ENCODE measurements around the gene RBL1.
"Not testable (repeated sequence)": the region's sequence is repeated elsewhere in the genome, so short reads cannot be mapped to it uniquely, and the experiment has no call there.

The RBL1 gene

DNA sequence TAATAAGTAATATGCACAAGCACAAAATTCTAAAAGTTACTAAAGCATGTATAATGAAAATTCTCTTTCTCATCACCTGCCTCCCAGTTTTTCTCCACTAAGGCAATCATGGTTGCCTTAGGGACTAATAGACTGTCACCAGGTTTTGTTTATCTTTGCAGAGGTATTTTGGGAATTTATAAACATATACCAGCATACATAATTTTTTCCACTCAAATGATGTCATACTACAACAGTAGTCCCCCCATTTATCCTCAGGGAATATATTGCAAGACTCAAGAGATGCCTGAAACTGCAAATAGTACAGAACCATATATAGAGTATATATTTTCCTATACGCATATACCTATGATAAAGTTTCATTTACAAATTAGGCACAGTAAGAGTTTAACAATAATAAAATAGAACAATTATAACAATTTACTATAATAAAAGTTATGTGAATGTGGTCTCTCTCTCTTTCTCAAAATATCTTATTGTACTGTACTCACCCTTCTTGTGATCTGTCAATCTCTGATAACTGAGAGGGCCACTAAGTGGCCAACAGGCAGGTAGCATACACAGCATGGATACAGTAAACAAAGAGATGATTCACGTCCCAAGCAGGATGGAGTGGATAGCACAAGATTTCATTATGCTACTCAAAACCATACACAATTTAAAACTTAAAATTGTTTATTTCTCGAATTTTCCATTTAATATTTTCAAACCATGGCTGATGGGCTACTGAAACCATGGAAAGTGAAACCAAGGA is 19.7 kb downstream of the RBL1 start:
- Histone ChIP-seq H3K36me3 (ENCODE audit: control insufficient read depth, insufficient read depth, low read length) (peaks cover 11% of the 10 kb centered on the region), H3K4me1 (ENCODE audit: control insufficient read depth, insufficient read depth, low read length) (no peaks in the 10 kb centered on the region), H3K9ac (ENCODE audit: low read depth, low read length) (no peak overlapping the region), H3K9me3 (ENCODE audit: control insufficient read depth, insufficient read depth, low read length) (0 out of 2 replicates have a peak, but pooled peaks cover 2% of the 10 kb centered on the region), H3K27ac (ENCODE audit: low read depth, low read length) (no peak overlapping the region), H3K27me3 (ENCODE audit: control insufficient read depth, insufficient read depth, low read length) (no peaks in the 10 kb centered on the region), H3K4me3 (ENCODE audit: low read depth, low read length) (no peak overlapping the region)

DNA sequence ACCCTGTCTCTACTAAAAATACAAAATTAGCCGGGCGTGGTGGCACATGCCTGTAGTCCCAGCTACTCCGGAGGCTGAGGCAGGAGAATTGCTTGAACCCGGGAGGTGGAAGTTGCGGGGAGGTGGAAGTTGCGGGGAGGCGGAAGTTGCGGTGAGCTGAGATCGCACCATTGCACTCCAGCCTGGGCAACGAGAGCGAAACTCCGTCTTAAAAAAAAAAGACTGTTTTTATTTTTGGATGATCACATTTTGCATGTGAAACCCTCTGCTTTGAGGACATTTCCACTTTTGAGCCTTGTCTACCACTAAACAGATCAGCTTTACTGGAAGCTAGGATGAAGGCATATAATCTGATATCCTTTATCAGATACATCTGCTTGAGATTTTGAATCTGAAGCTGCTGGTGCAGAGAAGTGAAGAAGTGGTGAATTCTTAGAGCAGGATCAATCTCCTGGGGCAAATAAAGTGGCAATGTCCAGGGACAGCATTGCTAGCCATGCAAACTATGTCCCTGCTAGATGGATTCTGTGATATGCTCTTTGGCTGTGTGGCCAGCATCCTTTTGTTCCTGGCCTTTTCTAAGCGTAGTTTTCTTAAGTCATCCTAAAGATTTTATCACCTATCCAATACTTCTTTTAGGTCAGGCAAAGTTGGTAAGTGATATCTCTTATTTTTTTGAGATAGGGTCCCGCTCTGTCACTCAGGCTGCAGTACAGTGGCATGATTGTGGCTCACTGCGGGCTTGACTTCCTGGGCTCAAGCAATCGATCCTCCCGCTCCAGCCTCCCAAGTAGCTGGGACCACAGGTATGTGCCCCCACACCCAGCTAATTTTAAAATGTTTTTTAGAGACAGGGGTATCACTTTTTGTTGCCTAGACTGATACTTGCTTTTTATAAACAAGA is 23.3 kb downstream of the RBL1 start:
- Histone ChIP-seq H3K4me3 (ENCODE audit: low read depth, low read length) (no peak overlapping the region), H3K4me1 (ENCODE audit: control insufficient read depth, insufficient read depth, low read length) (no peaks in the 10 kb centered on the region), H3K9me3 (ENCODE audit: control insufficient read depth, insufficient read depth, low read length) (0 out of 2 replicates have a peak, but pooled peaks cover 2% of the 10 kb centered on the region), H3K9ac (ENCODE audit: low read depth, low read length) (no peak overlapping the region), H3K27me3 (ENCODE audit: control insufficient read depth, insufficient read depth, low read length) (no peaks in the 10 kb centered on the region), H3K36me3 (ENCODE audit: control insufficient read depth, insufficient read depth, low read length) (0 out of 2 replicates have a peak, but pooled peaks cover 6% of the 10 kb centered on the region), H3K27ac (ENCODE audit: low read depth, low read length) (no peak overlapping the region)

DNA sequence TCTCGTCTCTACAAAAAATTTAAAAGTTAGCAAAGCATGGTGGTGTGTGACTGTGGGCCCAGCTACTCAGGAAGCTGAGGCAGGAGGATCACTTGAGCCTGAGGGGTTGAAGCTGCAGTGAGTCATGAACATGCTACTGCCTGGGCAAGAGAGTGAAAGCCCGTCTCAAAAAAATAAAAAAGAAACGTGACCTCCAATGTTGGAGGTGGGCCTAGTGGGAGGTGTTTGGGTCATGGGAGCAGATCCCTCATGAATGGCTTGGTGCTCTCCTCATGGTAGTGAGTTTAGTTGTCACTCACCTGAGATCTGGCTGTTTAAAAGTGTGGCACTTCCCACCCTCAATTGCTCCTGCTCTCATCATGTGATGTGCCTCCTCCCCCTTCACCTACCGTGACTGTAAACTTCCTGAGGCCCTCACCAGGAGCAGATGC is 24.3 kb downstream of the RBL1 start:
- no peak overlapping the region for H3K27ac ChIP-seq (ENCODE audit: low read depth, low read length)
- H3K4me3 ChIP-seq (ENCODE audit: low read depth, low read length) = no peak overlapping the region
- no peak overlapping the region for H3K9ac ChIP-seq (ENCODE audit: low read depth, low read length)
- no peaks in the 10 kb centered on the region for H3K27me3 ChIP-seq (ENCODE audit: control insufficient read depth, insufficient read depth, low read length)
- H3K9me3 ChIP-seq (ENCODE audit: control insufficient read depth, insufficient read depth, low read length) = 0 out of 2 replicates have a peak, but pooled peaks cover 2% of the 10 kb centered on the region
- H3K36me3 ChIP-seq (ENCODE audit: control insufficient read depth, insufficient read depth, low read length) = peaks cover 11% of the 10 kb centered on the region
- no peaks in the 10 kb centered on the region for H3K4me1 ChIP-seq (ENCODE audit: control insufficient read depth, insufficient read depth, low read length)

DNA sequence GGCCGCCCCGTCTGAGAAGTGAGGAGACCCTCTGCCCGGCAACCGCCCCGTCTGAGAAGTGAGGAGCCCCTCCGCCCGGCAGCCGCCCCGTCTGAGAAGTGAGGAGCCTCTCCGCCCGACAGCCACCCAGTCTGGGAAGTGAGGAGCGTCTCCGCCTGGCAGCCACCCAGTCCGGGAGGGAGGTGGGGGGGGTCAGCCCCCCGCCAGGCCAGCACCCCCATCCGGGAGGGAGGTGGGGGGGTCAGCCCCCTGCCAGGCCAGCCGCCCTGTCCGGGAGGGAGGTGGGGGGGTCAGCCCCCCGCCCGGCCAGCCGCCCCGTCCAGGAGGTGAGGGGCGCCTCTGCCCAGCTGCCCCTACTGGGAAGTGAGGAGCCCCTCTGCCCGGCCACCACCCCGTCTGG is 26.2 kb downstream of the RBL1 start:
- H3K27me3 ChIP-seq (ENCODE audit: control insufficient read depth, insufficient read depth, low read length); H3K9ac ChIP-seq (ENCODE audit: low read depth, low read length); H3K4me1 ChIP-seq (ENCODE audit: control insufficient read depth, insufficient read depth, low read length); H3K27ac ChIP-seq (ENCODE audit: low read depth, low read length); H3K4me3 ChIP-seq (ENCODE audit: low read depth, low read length); H3K9me3 ChIP-seq (ENCODE audit: control insufficient read depth, insufficient read depth, low read length): not testable (repeated sequence)
- H3K36me3 ChIP-seq (ENCODE audit: control insufficient read depth, insufficient read depth, low read length) = peaks cover 25% of the 10 kb centered on the region

DNA sequence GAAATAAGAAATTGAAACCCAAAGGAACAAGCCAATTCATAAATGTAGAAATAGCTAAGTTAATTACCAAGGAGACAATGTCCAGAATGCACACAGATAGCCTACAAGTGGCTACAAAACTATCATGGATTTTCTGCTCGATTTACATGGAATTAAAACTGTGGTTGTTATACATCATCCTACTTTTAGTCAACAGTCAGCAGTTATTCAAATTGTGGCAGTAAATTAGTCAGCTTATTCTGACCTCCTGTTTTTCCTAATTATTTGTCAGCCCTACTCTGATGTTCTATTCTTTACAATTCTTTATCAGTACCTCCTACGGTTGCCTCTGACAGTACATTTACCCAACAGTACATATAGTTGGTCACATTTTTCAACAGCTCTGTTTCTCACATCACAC is 29.6 kb downstream of the RBL1 start:
- Histone ChIP-seq H3K4me3 (ENCODE audit: low read depth, low read length) (no peak overlapping the region), H3K27me3 (ENCODE audit: control insufficient read depth, insufficient read depth, low read length) (no peaks in the 10 kb centered on the region), H3K27ac (ENCODE audit: low read depth, low read length) (no peak overlapping the region), H3K36me3 (ENCODE audit: control insufficient read depth, insufficient read depth, low read length) (peaks cover 34% of the 10 kb centered on the region), H3K9ac (ENCODE audit: low read depth, low read length) (no peak overlapping the region), H3K4me1 (ENCODE audit: control insufficient read depth, insufficient read depth, low read length) (no peaks in the 10 kb centered on the region), H3K9me3 (ENCODE audit: control insufficient read depth, insufficient read depth, low read length) (no peaks in the 10 kb centered on the region)

DNA sequence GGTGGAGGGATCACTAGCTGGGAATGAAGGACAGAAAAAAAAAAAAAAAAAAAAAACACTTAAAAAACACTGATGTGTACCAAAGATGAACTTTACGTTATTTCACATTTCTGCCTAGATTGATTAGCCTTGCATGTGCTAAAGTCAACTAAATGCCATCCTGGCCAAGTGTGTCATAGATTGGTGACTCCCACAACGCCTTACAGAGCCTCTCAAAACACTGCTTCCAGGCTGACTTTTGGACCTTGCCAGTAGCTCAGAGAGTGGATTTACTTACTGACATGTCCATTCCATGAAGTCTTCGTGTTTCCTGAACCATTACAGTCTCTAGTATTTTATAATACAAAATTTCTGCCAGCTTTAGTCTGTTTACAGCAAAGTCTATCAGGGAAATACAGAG is 40.5 kb downstream of the RBL1 start:
- Histone ChIP-seq H3K27ac (ENCODE audit: low read depth, low read length) (no peak overlapping the region), H3K9ac (ENCODE audit: low read depth, low read length) (no peak overlapping the region), H3K36me3 (ENCODE audit: control insufficient read depth, insufficient read depth, low read length) (peaks cover 72% of the 10 kb centered on the region), H3K9me3 (ENCODE audit: control insufficient read depth, insufficient read depth, low read length) (no peaks in the 10 kb centered on the region), H3K4me3 (ENCODE audit: low read depth, low read length) (no peak overlapping the region), H3K27me3 (ENCODE audit: control insufficient read depth, insufficient read depth, low read length) (no peaks in the 10 kb centered on the region), H3K4me1 (ENCODE audit: control insufficient read depth, insufficient read depth, low read length) (no peaks in the 10 kb centered on the region)

DNA sequence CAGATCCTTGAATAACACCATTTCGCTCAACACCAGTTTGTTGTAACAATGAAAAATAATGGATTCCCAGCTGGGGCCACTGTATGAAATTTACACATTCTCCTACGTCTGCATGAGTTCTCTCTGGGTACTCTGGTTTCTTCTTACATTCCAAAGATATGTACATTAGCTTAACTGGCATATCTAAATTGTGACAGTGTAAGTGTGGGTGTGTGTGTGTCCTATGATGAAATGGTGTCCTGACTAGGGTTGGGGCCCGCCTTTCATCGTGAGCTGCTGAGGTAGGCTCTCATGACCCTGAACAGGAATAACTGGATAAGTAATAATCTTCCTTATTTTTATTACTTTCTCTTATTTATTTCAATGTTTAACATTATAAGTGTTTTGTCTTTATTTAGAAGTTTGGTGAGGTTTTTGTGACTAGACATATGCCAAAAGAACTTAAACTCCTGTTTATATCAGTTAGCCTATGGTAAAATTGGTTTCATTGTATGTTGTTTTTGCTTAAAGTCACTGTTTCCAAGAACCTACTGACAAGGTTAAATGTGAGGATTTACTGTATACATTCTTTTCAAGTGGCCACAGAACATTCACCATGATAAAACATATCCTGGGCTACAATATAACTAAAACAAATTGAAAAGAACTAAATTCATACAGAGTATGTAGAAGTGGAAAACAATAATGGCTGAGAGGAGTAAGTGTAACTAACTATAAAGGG is 42.4 kb downstream of the RBL1 start:
- no peaks in the 10 kb centered on the region for H3K9me3 ChIP-seq (ENCODE audit: control insufficient read depth, insufficient read depth, low read length)
- H3K36me3 ChIP-seq (ENCODE audit: control insufficient read depth, insufficient read depth, low read length) = peaks cover 56% of the 10 kb centered on the region
- no peaks in the 10 kb centered on the region for H3K4me1 ChIP-seq (ENCODE audit: control insufficient read depth, insufficient read depth, low read length)
- no peak overlapping the region for H3K9ac ChIP-seq (ENCODE audit: low read depth, low read length)
- no peak overlapping the region for H3K4me3 ChIP-seq (ENCODE audit: low read depth, low read length)
- H3K27me3 ChIP-seq (ENCODE audit: control insufficient read depth, insufficient read depth, low read length) = no peaks in the 10 kb centered on the region
- no peak overlapping the region for H3K27ac ChIP-seq (ENCODE audit: low read depth, low read length)

DNA sequence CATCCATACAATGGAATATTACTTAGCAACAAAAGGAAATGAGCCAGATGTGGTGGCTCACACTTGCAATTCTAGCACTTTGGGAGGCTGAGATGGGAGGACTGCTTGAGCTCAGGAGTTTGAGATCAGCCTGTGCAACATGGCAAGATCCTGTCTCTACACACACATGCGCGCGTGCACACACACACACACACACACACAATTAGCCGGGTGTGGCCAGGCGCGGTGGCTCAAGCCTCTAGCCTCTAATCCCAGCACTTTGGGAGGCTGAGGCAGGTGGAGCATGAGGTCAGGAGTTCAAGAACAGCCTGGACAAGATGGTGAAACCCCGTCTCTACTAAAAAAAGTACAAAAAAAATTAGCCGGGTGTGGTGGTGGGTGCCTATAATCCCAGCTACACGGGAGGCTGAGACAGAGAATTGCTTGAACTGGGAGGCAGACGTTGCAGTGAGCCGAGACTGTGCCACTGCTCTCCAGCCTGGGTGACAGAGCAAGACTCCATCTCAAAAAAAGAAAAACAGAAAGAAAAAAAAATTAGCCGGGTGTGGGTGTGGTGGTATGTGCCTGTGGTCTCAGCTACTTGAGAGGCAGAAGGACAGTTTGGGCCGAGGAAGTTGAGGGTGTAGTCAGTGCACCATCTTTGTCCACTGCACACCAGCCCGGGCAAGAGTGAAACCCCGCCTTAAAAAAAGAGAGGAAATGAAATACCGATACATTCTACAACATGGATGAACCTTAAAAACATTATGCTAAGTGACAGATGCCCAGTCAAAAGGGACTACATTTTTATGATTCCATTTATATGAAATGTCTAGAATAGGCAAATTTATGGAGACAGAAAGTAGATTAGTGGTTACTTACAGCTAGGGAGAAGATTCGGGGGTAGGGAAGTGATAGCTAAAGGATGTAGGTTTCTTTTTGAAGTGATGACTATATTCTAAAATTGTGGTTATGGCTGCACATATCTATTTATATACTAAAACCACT is 52.5 kb downstream of the RBL1 start:
- Histone ChIP-seq H3K4me3 (ENCODE audit: low read depth, low read length) (no peak overlapping the region), H3K9me3 (ENCODE audit: control insufficient read depth, insufficient read depth, low read length) (no peaks in the 10 kb centered on the region), H3K27ac (ENCODE audit: low read depth, low read length) (no peak overlapping the region), H3K9ac (ENCODE audit: low read depth, low read length) (no peak overlapping the region), H3K27me3 (ENCODE audit: control insufficient read depth, insufficient read depth, low read length) (no peaks in the 10 kb centered on the region), H3K36me3 (ENCODE audit: control insufficient read depth, insufficient read depth, low read length) (peaks cover 77% of the 10 kb centered on the region), H3K4me1 (ENCODE audit: control insufficient read depth, insufficient read depth, low read length) (no peaks in the 10 kb centered on the region)

DNA sequence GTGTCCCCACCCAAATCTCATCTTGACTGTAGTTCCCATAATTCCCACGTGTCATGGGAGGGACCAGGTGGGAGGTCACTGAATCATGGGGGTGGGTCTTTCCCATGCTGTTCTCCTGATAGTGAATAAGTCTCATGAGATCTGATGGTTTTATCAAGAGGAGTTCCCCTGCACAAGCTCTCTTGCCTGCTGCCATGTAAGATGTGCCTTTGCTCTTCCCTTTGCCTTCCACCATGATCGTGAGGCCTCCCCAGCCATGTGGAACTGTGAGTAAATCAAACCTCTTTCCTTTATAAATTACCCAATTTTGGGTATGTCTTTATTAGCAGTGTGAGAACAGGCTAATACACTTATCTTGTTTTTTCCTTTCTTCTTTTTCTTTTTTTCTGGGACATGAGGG is 56.4 kb downstream of the RBL1 start:
- not testable (repeated sequence) for H3K4me1 ChIP-seq (ENCODE audit: control insufficient read depth, insufficient read depth, low read length); H3K27ac ChIP-seq (ENCODE audit: low read depth, low read length); H3K27me3 ChIP-seq (ENCODE audit: control insufficient read depth, insufficient read depth, low read length); H3K4me3 ChIP-seq (ENCODE audit: low read depth, low read length); H3K9ac ChIP-seq (ENCODE audit: low read depth, low read length); H3K9me3 ChIP-seq (ENCODE audit: control insufficient read depth, insufficient read depth, low read length)
- H3K36me3 ChIP-seq (ENCODE audit: control insufficient read depth, insufficient read depth, low read length) = peaks cover 69% of the 10 kb centered on the region

DNA sequence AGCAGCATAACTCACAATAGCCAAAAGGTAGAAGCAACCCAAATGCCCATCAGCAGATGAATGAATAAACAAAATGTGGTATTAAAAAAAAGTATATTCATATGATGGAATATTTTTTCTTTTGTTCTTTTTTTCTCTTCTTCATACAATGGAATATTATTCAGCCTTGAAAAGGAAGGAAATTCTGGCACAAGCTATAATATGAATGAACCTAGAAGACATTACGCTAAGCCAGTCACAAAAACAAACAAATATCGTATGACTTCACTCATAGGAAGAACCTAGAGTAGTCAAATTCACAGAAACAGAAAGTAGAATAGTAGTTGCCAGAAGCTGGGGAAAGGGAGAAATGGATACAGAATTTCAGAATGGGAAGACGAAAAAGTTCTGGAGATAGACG is 63.7 kb downstream of the RBL1 start:
- H3K9me3 ChIP-seq (ENCODE audit: control insufficient read depth, insufficient read depth, low read length) = no peaks in the 10 kb centered on the region
- H3K9ac ChIP-seq (ENCODE audit: low read depth, low read length) = no peak overlapping the region
- H3K27ac ChIP-seq (ENCODE audit: low read depth, low read length) = no peak overlapping the region
- H3K36me3 ChIP-seq (ENCODE audit: control insufficient read depth, insufficient read depth, low read length) = peaks cover 58% of the 10 kb centered on the region
- H3K4me3 ChIP-seq (ENCODE audit: low read depth, low read length) = no peak overlapping the region
- H3K27me3 ChIP-seq (ENCODE audit: control insufficient read depth, insufficient read depth, low read length) = no peaks in the 10 kb centered on the region
- H3K4me1 ChIP-seq (ENCODE audit: control insufficient read depth, insufficient read depth, low read length) = no peaks in the 10 kb centered on the region

All from HUES48 (cell line).